Loucy (cell line): ENCODE results near the gene ODF2.

Experiments used
- CTCF ChIP-seq: fragments of 200-600 bp; sonication (generic); conservative IDR thresholded peaks from 2 replicates; pipeline ENCODE4 v1.5.1; 2014; ENCODE audit warnings: mild to moderate bottlenecking, antibody characterized with exemption, low read length
- EZH2phosphoT487 ChIP-seq: fragments of 200-600 bp; IDR thresholded peaks from 2 replicates; pipeline ENCODE4 v1.6.1; 2018; ENCODE audit warnings: antibody characterized with exemption, mild to moderate bottlenecking, moderate library complexity, borderline replicate concordance

GRCh38 chr9:128455849-128456612, at the start of gene ODF2:
- no peak for TF ChIP-seq CTCF
- no peak for TF ChIP-seq EZH2phosphoT487
